Activated CD8-positive, alpha-beta memory T cell treated with anti-CD3 and anti-CD28 coated beads, Interleukin-2, amount 50 U/mL, for 1 hour (primary cell): ENCODE results near the gene SHH.

ENCODE experiments used
- DNase-seq: peaks from one replicate; pipeline ENCODE4 v3.0.0-alpha.2; 2020; ENCODE audit errors: extremely low read depth

SHH gene

DNA sequence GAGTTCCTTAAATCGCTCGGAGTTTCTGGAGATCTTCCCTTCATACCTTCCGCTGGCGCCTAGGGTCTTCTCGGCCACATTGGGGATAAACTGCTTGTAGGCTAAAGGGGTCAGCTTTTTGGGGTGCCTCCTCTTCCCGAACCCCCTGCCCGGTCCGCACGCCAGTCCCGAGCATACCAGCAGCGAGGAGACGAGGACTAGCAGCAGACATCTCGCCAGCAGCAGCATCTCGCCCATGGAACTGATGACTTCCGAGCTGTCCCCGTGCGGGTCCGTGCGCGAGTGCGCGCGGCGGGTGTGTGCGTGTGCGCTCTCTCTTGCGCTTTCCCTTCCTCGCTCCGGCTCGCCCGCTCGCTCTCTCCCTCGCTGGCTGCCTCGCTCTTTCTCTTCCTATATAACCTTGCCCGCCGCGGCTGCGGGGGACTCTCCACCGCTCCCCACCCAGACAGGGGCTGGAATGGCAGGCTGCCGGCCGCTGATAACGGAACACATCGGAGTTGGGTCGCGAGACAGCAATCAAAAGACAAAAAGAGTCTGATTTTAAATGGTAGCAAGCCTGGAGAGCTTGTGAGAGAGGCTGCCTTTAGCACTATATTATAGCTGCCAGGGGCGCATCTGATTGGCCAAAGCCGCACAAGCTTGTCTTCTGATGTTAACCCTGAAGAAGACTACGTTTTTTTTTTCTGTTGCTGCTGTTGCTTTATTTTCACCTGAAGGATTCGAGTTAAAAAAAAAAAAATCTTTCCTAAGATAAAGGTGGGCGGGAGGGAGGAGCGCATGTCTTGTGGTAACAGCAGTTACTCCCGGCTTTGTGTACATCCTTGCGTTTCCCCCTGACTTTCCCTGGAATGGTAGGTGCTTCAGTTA is at the start of gene SHH:
Gene SHH (minus strand): TSS at position 569 of the 867 bp plus-strand sequence. CDS start 341 bp downstream, at position 228.
- no peak for DNase-seq

DNA sequence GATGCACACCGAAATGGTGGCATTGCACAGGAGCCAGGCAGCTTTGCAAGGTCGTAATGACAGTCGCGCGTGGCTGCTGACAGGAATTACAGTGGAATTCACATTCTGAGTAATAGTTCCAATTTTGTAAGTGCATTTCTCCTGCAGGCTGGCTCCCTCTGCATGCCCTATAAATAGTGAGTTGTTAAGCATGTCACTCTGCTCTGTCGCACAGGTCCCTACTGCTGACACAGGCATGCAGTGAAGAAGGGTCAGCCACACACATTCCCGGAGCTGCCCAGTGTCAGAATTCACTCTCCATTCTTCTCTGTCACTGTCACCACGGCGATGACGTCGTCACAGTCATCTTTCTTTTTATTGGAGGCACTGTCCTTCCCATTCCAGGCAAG is 49.2 kb upstream of the SHH start:
- no peak for DNase-seq

DNA sequence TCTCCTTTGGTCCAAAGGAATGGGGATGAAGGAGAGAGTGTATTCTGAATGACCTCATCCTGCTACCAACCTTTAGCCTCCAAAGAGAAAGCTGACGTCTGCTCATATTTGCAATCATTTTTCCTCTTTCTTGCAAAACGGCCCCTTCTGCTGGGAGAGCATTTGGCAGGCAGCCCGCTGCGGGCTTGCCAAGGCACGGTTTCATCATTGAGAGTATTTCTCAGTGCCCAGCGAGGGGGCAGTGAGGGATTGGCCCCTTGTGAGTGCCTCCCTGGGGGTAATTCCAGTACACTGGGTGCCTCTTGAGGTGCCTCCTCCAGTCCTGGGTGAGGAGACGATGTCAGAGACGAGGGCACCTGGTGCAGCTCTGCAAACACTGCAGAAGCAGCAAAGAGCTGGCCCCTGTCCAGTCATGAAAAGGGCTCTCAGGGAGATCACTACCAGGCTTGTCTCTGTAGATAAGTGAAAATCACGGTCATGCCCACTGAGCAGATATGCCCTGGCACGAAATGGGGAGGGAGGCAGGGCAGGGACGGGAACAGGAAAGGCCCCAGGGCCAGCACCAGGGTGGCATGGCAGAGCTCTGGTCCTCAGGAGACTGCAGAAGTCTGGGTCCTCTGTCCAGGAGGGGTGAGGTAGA is 48.7 kb upstream of the SHH start:
- DNase-seq: no peak

DNA sequence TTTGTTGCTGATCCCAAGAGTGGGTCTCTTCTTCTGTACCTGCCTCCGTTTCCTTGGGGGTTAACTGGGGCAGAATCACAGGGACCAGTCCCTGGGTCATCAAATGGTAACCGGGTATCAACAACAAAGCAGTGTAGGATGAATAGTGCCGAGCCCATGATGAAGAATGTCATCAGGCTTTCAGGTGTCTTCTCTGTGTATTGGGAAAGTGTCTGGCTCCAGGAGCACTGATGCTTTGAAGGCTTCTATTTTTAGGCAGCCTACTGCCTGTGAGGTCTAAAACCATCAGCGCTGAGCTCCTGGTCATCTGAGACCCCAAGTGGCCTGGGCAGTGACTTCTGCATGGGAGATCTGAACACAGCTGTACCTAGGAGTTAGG is 48.2 kb upstream of the SHH start:
- no peak for DNase-seq

DNA sequence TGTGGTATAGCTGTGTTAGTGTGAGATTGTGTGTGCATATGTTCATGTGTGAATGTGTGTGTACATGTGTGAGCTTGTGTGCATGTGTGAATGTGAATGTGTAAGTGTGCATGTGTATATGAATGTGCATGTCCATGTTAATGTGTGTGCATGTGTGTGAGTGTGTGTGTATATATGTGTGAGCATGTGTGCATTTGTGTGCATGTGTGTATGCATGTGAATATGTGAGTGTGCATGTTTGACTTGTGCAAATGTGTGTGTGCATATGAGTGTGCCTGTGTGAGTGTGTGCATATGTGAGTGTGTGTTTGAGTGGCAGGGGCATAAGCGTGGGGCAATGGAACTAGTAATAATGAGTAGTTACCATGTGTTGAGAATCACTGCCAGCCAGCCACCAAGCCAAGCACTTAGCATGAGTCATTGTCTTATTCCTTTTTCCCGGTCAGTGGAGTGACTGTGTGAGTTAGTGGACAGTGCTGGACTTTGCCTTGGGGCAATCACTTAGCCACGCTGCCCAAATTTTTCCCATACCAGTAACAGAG is 46.3 kb upstream of the SHH start:
- no peak for DNase-seq

DNA sequence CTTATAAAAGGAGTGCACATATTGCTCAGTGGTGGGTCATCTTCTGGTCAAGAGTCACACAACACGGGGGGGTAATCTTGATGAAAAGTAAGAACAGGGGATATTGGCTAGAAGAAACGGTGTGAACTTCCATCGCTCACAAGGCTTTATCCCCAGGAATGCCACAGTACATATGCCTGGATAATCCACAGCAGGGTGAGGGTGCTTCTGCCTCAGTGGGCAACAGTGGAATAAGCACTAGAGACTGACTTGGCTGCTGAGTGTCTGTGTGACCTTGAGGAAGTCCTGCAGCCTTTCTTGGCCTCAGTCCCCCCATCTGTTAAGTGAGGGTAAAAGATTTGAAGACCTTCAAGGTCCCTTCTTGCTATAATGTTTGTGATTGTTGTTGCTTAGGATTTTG is 44.9 kb upstream of the SHH start:
- no peak for DNase-seq

DNA sequence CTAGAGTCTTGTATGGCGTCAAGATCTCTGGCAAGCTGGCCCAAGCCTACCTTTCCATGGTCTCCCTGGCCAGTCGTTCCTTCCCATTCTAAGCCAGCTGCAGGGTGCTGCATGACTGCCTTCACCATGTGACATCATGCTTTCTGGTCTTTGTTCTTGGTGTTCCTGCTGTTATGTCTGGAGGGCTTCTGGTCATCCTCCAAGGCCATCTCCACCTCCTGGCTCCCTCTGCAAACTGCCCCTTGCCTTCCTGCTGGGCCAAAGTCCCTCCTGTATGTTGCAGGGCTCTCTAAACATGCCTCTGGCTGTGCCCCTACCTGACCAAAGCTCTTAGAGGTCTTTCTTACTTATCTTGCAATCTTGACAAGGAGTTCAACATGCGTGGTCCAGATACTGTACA is 44.4 kb upstream of the SHH start:
- no peak for DNase-seq

DNA sequence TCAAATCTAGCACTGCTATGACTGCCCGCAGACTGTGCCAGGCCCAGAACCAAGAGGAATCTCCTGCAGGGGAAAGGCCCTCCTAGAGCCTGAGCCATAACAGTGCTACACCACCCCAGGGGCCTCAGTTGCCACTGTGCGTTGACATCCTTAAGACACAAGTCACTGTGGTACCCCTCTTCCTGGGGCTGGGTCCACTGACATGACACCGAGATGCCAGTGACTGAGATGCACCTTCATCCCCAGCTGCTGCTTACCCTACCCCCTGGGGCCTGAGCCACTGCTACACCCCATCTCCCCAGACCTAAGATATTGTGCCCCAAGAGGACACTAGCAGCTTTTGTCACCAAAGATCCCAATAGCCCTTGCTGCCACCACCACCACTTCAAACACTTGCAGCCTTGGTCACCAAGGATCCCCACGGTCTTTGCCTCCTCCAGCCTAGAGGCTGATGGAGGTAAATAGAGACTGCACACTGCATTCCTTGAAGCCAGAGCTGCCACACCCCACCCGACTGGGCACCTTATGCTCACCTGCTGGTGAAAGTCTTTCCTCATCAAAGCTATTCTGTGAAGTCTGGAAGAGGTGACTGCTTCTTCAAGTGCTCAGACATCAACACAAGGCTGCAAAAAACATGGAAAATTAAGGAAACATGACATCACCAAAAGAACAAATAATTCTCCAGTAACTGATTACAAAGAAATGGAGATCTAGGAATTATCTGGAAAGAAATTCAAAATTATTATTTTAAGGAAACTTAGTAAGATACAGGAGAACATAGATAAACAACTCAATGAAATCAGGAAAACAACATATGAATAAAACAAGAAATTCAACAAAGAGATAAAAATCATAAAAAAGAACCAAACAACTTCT is 40.4 kb upstream of the SHH start:
- no peak for DNase-seq

DNA sequence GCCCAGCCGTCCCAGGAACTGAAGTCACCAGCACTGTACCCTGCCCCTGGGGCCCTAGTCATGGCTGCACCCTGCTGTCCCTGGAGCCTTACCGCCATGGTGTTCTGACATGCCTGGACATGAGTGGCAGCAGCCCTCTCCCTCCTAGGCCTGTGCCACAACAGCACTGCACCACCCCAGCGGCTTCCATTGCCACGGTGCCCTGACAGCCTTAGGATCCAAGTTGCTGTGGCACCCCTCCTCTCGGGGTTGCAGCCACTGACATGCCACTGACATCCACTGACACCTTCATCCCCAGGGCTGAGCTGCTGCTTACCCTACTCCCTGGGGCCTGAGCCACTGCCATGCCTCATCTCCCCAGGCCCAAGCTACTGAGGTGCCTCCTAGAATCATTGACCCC is 39.6 kb upstream of the SHH start:
- no peak for DNase-seq

DNA sequence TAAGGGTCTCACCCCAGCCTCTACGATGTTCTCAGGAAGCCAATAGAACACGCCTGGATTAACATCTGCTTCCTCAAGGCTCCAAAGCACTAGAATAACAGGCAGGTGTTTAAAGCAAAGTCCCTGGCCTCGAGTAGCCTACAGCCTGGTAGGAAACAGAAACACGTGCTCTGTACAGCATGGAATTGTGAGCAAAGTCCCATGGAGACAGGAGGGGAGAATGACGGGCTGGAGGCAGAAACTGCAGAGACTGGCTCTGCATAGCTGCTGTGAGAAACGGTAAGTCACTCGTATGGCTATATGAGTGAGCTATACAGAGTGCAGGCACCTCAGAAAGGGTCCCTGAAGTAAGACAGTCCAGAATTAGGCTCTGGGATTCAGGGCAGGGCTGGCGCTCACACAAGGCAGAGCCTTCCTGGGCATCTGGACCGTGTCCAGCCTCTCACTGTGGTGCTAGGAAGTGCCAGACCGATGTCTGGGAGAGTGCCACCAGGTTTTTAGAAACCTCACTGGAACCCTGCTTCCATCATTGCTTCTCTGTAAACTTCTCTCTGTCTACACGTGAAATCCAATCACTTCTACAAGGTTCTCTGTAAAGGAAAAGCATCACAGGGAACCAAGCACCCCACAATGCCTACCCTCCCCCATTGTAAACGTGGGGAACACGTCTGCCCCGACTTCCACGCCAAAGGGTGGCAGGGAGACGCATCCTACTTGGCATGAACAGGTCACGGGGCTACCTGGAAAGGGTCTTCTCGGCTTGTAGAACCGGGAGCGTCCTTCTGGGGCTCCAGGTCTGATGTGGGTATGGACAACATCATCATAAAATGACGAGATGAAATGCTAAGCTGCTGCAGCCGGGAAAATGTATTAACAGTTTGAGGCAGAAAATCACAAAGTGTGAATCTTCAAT is 38.8 kb upstream of the SHH start:
- DNase-seq: no peak

DNA sequence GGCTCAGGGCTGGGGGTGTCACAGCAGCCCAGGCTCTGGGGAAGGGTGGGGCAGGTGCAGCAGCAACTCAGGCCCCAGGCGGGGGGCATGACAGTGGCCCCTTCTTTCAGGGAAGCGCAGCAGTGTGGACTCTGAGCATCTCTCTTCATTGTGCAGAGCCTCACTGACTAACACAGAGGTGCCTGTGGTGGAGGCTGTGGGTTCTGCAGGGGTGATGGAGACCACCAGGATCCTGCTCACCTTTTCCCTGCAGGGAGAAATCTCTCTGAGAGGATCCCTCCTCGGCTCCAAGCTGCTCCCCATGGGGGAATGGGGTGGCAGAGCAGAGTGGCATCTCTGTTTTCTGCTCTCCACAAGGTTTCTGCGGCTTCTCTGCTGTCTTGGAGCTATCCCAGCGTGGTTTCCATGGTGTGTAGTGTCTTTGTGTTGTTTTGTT is 37.8 kb upstream of the SHH start:
- DNase-seq: no peak

DNA sequence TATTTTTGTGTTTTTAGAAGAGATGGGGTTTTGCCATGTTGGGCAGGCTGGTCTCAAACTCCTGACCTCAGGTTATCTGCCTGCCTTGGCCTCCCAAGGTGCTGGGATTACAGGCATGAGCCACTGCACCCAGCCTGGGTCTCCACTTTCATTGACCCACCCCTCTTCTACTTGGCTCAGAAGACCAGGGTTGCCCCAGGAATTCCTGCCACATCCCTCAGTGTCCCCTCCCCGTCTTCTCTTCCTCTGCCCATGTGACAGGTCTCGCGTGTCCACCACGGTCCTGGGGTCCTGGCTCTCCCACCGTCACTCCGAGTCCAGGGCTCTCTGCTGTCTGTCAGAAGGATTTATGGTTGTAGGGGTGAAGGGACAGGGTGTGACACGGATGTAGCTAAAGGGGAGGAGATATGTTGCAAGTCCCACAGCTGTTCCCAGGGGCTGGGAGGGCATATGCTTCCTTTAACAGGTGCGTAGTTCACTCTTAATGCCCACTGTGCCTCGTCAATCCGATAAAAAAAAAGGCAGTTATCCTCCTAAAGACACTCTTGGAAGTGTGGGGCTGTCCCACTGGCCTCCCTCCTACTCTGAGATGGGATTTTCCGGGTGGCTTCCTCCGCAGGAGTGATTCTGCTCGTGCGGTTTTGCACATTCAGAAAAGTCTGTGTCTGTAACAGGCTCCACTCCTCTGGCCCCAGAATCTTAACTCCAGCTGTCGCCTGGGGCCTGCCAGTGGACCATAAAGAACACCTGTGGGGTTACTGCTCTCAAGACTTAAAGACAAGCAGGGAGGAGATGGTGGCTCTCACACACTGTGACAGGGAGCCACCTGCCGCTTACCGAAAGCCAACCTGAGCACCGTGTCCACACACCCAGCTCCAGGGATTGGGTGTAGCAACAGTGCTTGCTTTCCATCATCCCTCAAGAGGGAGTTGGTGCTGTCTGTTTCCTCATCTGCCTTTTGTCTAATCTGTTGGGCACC is 36.7 kb upstream of the SHH start:
- no peak for DNase-seq

DNA sequence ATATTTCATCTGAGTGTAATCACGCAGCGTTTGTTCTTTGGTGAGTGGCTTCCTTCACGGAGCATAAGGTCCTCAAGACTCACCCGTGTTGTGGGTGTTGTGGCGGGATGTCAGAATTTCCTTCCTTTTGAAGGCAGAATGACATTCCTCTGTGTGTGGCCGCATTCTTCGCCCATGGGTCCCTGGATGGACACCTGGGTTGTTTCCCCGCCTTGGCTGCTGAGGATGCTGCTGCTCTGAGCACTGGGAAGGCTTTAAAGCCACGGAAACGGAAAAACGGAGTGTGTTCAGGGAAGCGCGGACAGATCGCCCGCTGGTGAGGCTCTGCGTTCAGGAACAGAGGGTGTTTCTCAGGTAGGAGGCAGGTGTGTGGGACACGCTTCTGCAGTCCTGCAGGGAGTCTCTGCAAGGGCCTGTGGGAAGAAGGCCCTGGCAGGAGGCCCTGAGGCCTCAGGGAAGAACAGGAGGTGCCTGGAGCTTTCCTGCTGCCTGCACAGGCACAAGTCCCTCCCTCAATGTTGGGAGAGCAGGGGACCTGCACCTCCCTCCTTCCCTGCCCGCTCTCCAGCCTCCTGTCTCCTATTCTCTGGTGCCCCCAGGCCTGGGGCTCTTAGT is 35.7 kb upstream of the SHH start:
- DNase-seq: no peak

DNA sequence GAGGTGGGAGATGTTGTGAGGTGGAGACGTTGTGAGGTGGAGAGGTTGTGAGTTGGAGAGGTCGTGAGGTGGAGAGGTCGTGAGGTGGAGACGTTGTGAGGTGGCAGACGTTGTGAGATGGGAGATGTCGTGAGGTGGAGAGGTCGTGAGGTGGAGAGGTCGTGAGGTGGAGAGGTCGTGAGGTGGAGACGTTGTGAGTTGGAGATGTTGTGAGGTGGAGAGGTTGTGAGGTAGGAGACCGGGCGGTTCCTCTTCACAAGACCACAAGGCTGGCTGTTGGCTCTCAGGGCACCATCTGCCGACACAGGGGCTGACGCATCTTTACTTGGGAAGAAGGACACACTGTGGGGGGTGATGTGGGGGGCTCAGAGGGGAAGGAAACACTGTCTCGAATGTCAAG is 34.7 kb upstream of the SHH start:
- DNase-seq: no peak

DNA sequence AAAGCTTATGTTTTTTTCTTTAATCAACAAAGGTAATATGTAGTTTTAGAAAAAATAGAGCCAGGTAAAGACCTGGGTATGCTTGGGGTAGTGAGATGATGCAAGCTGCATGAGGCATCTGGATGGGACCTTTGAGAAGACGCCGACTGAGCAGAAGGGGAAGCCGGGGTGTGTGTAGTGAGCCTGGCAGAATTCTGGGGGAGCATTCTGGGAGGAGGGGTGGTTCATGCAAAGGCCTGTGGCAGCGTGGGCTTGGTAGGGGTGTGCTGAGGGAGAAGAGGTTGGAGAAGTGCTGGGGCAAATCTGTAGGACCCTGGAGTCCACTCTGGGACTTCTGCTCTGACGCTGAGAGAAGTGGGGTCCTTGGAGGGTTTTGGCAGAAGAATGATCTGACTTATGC is 33.9 kb upstream of the SHH start:
- DNase-seq: no peak

DNA sequence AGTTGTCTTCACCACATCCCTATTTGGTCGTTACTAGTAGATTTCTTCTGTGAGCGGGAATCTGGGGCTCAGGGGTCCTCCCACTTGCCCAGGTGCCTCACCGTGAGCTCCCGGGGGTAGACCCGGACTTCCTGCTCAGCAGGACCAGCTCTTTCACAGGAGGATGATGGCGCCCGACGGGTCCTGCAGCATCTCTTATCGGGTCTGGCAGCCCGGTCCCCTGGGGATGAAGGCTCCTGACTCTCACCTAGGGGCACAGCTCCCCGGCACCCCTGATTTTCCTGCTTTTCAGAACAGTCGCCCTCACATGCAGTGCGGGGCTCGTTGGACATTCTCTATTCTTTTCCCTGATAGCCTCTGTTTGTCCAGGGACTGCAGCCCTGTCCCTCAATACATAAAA is 33.0 kb upstream of the SHH start:
- DNase-seq: no peak

DNA sequence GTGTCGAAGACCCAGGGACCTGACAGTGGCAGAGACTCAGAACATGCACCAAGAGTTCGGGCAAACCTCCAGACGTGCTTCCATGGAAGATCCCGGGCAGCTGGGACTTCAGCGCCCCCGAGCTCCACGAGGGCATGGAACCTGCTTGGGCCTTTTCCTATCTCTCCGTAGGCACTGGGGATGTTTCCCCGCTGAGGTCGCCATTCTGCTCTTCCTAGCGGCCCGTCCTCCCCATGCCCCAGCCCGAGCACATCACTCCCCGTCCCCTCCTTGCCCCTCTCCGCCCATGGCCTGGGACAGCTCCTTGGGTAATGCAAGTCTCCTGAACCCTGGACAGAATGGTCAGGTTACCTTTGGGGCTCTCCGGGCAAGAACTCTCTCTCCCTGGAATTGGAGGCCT is 32.3 kb upstream of the SHH start:
- no peak for DNase-seq

DNA sequence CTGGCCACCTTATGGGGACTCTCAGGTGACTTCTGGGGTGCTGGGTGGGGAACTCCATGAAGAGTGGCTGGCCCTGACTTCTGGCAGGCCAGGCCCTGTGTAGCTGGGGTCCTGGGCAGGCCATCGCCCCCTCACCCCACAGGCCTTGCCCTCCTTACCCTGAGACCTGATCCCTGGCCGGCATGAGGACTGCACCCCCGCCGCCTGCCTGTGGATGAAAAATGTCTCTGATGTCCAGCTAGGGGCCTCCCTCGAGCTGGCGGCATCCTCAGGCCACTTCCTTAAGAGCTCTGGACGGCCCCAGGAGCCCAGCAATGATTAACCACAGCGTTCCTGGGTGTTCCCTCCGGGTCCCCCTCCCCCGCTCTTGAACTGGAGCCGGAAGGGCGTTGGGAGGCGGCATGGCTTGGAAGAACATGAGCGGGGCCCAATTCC is 31.8 kb upstream of the SHH start:
- DNase-seq: no peak

DNA sequence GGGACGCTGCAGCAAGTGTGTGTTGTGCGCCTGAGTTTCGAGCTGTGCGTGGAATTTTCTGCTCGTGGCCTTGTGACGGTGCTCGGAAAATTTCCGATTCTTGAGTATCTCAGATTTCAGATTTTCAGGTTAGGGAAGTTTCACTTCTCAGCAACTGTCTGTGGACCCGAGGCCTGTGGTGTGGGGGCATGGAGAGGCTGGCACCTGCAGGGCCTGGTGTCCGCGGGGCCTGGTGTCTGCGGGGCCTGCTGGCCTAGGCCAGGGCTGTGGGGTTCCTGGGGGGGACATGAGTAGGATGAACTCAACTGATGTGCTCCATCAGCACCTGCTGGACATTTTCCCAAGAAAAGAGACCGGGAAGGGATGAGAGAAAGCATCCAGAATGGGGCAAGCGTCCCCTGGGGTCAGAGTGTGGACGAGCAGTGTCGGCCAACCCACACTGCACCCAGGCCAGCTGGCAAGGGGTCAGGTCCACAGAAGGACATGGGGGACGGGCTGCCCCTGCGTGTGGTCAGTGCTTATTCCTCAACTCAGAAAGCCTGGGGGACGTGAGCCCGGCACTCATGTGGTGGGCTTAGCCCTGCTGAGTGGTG is 31.3 kb upstream of the SHH start:
- no peak for DNase-seq
